Islet precursor cell (in vitro differentiated cells): ENCODE measurements around the gene RPS6KA2.

Source experiments
- DNase-seq: peaks from one replicate; pipeline ENCODE4 v3.0.0-alpha.2; 2018

Gene RPS6KA2

DNA sequence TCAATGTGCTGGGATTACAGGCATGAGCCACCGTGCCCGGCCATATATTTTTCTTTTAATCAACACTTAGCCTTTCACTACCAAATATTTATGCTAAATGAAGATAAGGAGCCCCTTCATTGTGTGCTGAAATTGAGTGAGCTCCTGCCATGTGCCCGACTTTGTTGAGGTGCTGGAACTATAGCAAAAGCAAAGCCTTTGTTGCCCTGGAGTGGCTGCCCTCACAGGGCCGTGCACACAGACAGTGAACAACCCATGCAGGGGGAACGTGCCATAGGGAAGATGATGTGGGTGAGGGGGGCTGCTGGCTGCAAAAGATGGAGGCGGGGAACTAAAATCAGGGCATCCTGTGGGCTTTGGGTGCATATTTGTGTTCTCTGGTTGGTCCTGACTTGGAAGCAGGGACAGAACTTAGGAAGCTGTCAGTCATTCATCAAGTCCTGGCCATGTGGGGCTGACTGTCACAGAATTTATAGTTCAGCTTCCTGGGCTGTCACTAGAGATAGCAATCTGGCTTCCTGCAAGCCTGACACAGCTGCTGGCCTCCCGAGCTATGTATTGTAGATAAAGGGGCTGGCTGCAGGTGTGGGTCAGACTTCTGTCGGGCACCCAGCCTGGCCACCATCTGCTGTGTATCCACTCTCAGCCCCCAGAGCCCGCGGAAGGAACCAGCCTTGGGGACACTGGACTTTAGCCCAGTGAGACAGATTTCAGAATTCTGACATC, 187.5 kb downstream of the RPS6KA2 start:
- no peak for DNase-seq

- DNase-seq, result no peak
Observed at GRCh38 chr6:166438211-166438861, 188.7 kb downstream of the RPS6KA2 start.

GRCh38 chr6:166437661-166438060, 189.4 kb downstream of the RPS6KA2 start:
- no peak for DNase-seq

DNA sequence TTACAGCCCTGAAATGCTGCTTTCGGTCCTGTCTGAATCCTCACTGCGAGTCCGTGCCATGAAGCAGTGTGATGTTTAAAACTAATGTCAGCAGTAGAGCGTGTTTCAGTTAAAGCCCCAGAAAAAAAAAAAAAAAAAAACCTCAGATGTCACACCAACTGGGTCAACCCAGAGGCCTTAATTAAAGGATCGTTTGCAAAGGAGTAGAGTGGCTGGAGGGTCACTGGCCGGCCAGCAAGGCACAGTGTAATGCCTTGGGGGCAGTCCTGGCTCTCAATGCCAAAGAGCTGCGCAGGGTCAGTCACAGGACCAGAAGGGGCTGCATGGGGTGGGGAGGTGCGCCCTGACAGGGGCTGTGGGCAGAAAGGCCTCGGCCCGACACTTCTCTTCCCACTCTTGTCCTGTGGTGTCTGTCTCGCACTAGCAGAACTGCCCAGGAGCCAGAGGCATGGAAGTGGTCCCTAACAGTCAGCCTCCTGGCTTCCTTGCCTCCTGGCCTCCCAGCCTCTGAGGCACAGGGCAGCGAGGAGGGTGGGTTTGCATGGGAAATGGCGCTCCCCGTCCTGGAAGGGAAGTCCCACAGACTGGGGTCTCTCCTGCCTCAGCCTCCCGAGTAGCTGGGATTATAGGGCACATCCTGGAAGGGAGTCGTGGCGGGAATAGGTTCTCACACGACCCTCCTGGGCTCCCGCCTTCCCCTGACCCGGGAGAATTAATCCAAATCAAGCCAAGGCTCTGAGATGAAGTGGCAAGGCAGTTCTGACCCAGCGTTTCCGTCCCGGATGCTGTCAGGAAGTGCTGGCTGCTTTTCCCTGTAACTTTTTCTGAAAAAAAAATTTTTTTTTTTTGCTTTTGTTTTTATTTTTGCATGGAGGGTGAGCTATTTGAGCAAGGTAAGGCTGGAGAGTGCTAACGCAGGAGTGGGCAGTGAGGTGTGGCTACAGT, 190.6 kb downstream of the RPS6KA2 start:
- no peak for DNase-seq

DNA sequence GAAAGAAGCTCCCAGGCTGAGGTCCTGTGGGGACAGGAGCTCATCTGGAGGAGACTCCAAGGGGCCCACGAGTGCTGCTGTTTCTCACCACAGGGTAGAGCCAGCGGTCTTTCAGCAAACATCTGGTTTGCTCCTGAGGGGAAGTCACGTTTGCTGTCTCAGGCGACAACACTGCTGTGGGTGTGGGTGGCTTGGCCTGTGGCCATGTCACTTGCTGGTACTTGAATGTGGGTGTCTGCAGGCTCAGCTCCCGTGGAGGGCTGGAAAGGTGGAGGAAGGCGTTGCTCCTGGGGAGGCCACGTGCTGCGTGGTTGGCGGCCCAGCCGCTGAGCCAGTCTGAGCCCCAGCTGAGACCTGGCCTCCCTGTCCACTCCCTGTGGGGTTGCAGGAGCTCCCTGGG, 191.5 kb downstream of the RPS6KA2 start:
- no peak for DNase-seq

- no peak for DNase-seq
Observed at GRCh38 chr6:166434336-166434735, 192.7 kb downstream of the RPS6KA2 start.

- no peak for DNase-seq
Observed at GRCh38 chr6:166433096-166433495, 194.0 kb downstream of the RPS6KA2 start.

DNA sequence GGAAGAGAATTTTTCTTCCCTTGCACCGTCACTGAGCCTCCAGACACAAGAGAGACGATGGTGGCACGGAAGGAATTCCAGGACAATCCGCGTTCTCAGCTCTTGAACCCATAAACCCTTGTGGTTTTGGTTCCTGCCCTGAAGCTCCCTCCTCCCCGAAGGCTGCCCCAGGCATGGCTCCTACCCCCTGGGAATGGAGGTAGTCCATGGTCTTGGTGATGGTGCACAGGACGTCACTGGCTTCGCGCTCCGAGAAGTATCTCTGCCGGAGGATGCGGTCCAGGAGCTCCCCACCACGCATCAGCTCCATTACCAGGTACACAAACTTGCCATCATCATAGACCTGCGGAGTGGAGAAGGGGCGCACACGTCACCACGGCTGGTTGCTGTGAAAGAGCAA, 196.8 kb downstream of the RPS6KA2 start:
- DNase-seq, result peak; percentile 38

DNA sequence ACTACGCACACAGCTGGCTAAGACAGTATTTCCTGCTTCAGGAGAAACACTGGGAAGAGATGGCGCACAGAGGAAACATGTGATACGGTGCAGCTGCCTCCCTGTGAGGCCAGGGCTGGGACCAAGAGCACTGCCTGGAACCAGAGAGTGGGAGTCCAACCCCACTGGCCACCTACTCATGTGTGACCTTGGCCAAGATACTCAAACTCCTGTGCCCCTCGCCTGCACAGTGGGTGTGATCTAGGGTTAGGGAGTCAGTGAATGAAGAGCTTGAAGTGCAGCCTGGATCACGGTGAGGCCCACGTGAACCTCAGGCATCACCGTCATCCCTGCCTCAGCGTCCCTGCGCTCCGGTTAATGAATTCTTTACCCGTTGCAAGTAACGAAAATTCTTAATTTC, 202.6 kb downstream of the RPS6KA2 start:
- DNase-seq, result no peak

DNA sequence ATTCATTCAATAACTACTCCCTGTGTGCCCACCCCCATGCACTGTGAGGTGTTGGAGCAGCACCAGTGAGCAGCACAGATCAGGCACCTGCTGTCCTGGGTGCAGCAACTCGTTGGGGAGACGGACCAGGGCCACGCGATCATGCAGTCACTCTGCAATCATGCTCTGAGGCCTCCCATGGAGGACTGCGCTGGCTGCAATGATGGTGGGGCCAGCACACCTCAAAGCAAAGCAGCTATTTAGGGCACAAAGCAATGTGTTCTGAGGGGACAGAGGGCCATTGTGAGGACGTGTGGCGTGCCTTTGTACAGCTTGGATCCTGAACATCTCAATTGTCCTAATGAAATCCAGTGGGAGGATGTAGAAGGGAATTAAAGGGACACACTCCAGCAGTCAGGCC, 203.3 kb downstream of the RPS6KA2 start:
- DNase-seq, result no peak

DNA sequence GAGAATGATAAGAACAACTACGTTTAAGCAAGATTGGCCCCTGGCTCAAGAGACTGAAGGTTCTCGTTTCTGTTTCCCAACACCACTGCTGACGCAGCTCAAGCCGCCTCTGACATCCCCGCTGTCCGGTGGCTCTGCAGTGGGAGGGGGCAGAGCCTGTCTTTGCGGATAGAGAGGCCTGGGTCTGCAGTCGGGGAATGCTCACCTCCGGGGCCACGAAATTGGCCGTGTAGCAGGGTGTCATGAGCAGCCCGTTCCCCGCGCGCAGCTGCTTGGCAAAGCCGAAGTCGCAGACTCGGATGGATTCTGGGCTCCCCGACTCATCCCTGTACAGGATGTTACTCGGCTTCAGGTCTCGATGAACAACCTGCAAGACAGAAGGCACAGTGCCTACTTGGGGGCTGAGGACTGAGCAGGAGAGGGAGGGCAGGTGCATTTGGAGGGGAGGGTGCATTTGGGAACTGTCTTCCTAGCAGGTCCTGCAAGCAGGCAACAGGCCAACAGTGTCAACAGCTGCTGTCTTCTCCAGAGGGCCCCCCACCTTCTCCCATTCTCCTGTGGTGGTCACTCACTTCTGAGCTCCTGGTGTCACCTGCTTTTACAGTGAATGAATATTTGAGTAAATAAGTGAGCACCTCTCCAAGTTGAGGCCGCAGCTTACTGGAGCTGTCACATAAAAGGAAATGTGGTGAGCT, 203.9 kb downstream of the RPS6KA2 start:
- no peak for DNase-seq

DNA sequence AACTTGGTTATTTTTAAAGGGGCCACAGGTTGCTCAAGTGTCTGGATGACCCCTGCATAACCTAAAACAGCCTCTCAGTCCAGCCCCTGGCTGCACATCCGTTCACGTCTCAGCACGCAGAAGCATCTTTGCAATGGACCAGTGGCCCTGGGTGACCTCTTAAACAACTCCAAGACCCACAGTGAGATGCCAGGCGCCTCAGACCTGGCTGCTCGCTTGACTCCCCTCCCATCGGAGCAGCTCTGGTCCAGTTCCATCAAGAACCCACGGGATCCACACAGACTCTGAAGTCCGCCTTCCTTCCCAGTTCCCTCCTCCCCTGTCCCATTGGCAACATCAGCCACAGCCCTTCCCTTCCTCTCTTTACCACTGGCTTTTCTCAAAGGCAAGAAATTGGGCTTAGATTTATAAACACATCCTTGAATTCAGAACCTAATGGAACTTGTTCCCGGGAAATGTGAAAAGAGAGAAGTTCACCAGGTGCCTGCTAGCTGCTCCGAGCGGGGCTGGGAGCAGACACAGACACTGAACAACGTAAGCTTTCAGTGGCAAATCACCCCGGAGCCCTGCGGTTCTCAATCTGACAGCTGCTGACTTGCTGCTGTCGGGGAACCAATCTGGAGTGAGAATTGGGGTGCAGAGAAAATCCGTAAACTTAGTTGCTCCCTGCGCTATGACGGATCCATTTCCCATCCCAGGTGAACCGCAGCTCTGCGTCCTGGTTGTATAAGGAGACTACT, 204.7 kb downstream of the RPS6KA2 start:
- no peak for DNase-seq

DNA sequence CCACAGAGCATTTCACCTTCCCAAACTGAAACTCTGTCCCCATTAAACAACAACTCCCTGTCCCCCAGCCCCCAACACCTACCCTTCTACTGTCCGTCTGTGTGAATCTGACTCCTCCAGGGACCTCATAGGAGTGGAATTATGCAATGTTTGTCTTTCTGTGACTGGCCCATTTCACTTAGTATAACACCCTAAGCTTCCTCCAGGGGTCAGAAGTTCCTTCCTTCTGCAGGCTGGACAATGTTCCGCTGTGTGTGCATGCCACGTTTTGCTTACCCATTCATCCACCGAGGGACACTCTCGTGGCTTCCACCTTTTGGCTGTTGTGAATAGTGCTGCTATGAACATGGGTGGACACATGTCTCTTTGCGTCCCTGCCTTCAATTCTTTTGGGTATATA, 206.7 kb downstream of the RPS6KA2 start:
- DNase-seq, result no peak

DNA sequence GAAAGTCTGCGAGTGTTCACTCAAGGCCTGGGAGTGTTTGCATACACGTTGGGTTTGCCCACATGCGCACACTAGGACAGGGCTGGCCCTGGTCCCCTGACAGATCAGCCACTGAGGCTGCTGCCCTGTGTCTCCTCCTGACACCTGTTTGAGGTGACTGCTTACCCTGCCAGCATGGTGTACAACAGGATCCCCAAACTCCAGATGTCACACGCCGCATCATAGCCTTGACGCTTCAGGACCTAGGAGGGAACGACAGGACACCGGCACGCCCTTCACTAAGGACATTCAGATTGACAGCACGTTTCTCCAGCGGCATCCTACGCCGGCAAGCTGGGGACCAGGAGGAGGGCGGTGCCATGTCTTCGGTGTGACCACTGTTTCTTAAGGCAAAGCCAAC, 207.3 kb downstream of the RPS6KA2 start:
- no peak for DNase-seq

GRCh38 chr6:166419286-166419685, 207.8 kb downstream of the RPS6KA2 start:
- DNase-seq, result no peak

GRCh38 chr6:166418691-166419143, 208.3 kb downstream of the RPS6KA2 start:
- no peak for DNase-seq

DNA sequence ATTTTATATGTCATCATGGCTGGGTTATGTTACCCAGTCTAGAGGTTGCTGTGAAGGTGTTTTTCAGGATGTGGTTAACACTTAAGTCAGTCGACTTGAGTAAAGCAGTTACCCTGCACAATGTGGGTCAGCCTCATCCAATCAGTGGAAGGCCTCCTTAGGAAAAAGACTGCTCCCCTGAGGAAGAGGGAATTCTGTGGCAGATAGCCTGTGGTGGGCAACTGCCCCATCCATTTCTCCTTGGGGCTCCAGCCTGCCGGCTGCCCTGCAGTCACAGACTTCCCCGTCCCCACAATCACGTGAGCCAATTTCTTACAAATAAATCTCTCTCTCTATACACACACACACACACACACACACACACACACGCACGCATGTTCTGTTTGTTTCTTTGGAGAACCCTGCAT, 209.8 kb downstream of the RPS6KA2 start:
- no peak for DNase-seq

- DNase-seq, result no peak
Observed at GRCh38 chr6:166415833-166416347, 211.2 kb downstream of the RPS6KA2 start.

DNA sequence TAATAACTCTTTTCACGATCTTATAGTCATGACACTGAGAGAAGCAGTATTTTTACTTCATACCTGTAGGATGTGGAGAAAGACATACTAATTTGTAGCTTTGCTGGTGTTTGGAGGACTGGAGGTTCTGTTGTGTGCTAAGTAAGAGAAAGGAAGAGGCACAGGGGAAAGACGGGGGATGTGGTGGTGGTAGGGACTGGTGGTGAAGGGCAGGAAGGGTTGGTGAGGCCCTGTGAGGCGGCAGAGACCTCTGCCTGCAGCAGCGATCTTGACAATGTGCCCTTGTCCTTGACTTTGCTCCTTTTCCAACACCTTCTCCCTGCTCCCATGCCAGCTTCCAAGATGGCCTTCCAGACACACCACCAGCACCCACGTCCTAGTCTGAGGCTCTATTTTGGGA, 211.7 kb downstream of the RPS6KA2 start:
- DNase-seq, result no peak

DNA sequence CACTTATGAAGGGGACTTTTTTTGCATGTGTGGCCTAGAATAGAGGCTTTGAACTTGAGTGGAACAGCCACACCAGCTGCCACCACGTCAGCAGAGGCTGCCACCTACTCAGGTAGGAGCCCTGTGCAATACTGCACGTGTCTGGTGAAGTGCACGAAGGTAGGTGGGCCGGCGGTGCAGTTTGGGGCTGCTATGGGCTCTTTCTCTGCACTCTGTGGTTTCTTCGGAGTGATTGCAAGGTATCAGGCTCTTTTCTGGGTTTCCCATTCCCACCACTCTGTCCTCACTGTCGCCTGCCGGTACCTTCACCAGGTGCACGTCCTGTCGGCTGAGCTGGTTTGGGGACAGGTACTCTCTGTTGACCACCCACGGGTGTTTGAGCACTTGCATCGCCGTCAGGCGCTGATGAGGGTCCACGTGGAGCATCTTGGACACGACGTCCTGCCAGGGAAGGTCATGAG, 213.5 kb downstream of the RPS6KA2 start:
- DNase-seq, result no peak

DNA sequence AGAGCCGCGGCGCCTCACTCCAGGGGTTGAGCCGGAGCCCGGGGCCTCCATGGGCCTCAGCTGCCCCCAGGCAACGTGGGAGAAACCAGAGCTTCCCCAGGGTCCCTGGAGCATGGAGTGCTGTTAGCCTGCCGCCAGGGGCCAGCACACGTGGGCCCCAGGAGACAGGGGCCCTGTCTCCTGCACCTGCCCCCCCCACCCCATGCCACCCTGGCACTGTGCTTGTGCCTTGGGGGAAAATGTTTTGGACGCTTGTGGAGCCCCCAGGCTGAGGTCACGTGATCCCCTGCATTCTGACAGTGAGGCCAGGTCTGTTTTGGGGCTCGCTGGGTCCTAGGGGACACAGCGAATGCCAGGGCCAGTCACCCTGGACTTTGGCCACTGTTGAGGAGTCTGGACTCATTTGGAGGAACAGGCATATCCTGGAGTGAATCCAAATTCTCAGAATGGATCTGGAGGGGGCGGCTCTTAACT, 214.1 kb downstream of the RPS6KA2 start:
- no peak for DNase-seq
